MM.1S (cell line): Measurements from ENCODE around the gene NUFIP2.
"Not testable (repeated sequence)": the region's sequence is repeated elsewhere in the genome, so short reads cannot be mapped to it uniquely, and the experiment has no call there.

Source experiments
- DNase-seq: peaks from one replicate; pipeline ENCODE4 v3.0.0-alpha.2; 2015
- H2AFZ ChIP-seq: fragments of 300-600 bp; sonication (generic); 2 replicates; pipeline ENCODE4 v1.6.0; 2016; ENCODE audit warnings: antibody characterized with exemption, low read length
- H3F3A ChIP-seq: fragments of 300-600 bp; sonication (generic); 2 replicates; pipeline ENCODE4 v1.6.1; 2016; ENCODE audit warnings: mild to moderate bottlenecking, antibody characterized with exemption, low read length, moderate library complexity, mixed read lengths; ENCODE audit not compliant: insufficient read depth
- H3K27ac ChIP-seq: fragments of 300-600 bp; sonication (generic); 2 replicates; pipeline ENCODE4 v1.5.1; 2016; ENCODE audit warnings: mild to moderate bottlenecking, low read length
- H3K27me3 ChIP-seq: fragments of 300-600 bp; sonication (generic); replicated peaks from 2 replicates; pipeline ENCODE4 v1.6.0; 2016; ENCODE audit warnings: low read length; ENCODE audit not compliant: insufficient read depth
- H3K36me3 ChIP-seq: fragments of 300-600 bp; sonication (generic); replicated peaks from 2 replicates; pipeline ENCODE4 v1.6.1; 2016; ENCODE audit warnings: mild to moderate bottlenecking, low read length, mixed read lengths; ENCODE audit not compliant: insufficient read depth
- H3K4me1 ChIP-seq: fragments of 300-600 bp; sonication (generic); 2 replicates; pipeline ENCODE4 v1.6.1; 2016; ENCODE audit warnings: low read length, mixed read lengths
- H3K4me2 ChIP-seq: fragments of 300-600 bp; sonication (generic); 2 replicates; pipeline ENCODE4 v1.6.0; 2016; ENCODE audit warnings: low read depth, low read length
- H3K4me3 ChIP-seq: fragments of 300-600 bp; sonication (generic); 2 replicates; pipeline ENCODE4 v1.5.1; 2016; ENCODE audit warnings: low read length, mixed read lengths
- H3K79me2 ChIP-seq: fragments of 300-600 bp; sonication (generic); 2 replicates; pipeline ENCODE4 v1.6.1; 2016; ENCODE audit warnings: mixed run types, low read length, mixed read lengths
- H3K9ac ChIP-seq: fragments of 300-600 bp; sonication (generic); 2 replicates; pipeline ENCODE4 v1.6.1; 2016; ENCODE audit warnings: low read length, mixed read lengths
- H3K9me2 ChIP-seq: fragments of 300-600 bp; sonication (generic); replicated peaks from 2 replicates; pipeline ENCODE4 v1.6.1; 2016; ENCODE audit warnings: mild to moderate bottlenecking, low read length, mixed read lengths; ENCODE audit not compliant: insufficient read depth
- H3K9me3 ChIP-seq: fragments of 300-600 bp; sonication (generic); replicated peaks from 2 replicates; pipeline ENCODE4 v1.6.1; 2016; ENCODE audit warnings: mild to moderate bottlenecking, low read length, mixed read lengths; ENCODE audit not compliant: insufficient read depth
- H4K20me1 ChIP-seq: fragments of 300-600 bp; sonication (generic); 2 replicates; pipeline ENCODE4 v1.6.1; 2016; ENCODE audit warnings: mild to moderate bottlenecking, low read length, moderate library complexity, mixed read lengths; ENCODE audit not compliant: insufficient read depth
- EZH2 ChIP-seq: fragments of 300-600 bp; sonication (generic); optimal IDR thresholded peaks from 2 replicates; pipeline ENCODE3; 2017; ENCODE audit warnings: low read depth, mild to moderate bottlenecking, antibody characterized with exemption, low read length, mixed read lengths
- EZH2phosphoT487 ChIP-seq: fragments of 300-600 bp; sonication (generic); IDR thresholded peaks from 2 replicates; pipeline ENCODE4 v1.6.1; 2018; ENCODE audit warnings: antibody characterized with exemption, low read length
- TF ChIP-seq, protein P1 (sequence below): fragments of 300-600 bp; sonication (generic); IDR thresholded peaks from 2 replicates; pipeline ENCODE4 v1.5.1; 2016; ENCODE audit warnings: antibody characterized with exemption, low read length, mixed read lengths

NUFIP2 gene

DNA sequence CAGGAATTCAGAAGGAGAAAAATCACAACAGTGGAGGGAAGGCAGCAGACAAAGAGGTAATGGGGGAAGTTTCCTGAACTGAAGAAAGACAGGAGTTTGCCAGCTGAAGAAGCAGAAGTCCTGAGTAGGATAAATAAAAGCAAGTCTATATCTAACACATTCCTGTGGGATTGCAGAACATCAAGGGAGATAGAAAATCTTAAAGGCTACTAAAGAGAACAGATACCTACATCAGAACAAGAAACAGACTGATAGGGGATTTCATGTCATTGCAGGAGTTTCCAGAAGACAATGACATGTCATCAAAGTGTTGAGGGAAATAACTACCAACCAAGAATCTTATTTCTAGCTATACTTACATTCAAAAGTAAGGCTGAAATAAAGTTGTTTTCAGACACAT is 68.6 kb downstream of the NUFIP2 start:
- Histone ChIP-seq H3K9me3 (no peaks in the 10 kb centered on the region), H3K9ac (no peak overlapping the region), H3K27me3 (no peaks in the 10 kb centered on the region), H3K36me3 (no peaks in the 10 kb centered on the region), H3K4me3 (no peak overlapping the region), H3K27ac (no peak overlapping the region), H3K4me1 (no peaks in the 10 kb centered on the region), H3K4me2 (no peak overlapping the region), H3F3A (no peaks in the 10 kb centered on the region), H2AFZ (no peak overlapping the region), H4K20me1 (no peaks in the 10 kb centered on the region), H3K9me2 (no peaks in the 10 kb centered on the region), H3K79me2 (no peaks in the 10 kb centered on the region)
- TF ChIP-seq, protein P1, sequence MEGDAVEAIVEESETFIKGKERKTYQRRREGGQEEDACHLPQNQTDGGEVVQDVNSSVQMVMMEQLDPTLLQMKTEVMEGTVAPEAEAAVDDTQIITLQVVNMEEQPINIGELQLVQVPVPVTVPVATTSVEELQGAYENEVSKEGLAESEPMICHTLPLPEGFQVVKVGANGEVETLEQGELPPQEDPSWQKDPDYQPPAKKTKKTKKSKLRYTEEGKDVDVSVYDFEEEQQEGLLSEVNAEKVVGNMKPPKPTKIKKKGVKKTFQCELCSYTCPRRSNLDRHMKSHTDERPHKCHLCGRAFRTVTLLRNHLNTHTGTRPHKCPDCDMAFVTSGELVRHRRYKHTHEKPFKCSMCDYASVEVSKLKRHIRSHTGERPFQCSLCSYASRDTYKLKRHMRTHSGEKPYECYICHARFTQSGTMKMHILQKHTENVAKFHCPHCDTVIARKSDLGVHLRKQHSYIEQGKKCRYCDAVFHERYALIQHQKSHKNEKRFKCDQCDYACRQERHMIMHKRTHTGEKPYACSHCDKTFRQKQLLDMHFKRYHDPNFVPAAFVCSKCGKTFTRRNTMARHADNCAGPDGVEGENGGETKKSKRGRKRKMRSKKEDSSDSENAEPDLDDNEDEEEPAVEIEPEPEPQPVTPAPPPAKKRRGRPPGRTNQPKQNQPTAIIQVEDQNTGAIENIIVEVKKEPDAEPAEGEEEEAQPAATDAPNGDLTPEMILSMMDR: no peak
- no peak for TF ChIP-seq EZH2phosphoT487
- DNase-seq: no peak

DNA sequence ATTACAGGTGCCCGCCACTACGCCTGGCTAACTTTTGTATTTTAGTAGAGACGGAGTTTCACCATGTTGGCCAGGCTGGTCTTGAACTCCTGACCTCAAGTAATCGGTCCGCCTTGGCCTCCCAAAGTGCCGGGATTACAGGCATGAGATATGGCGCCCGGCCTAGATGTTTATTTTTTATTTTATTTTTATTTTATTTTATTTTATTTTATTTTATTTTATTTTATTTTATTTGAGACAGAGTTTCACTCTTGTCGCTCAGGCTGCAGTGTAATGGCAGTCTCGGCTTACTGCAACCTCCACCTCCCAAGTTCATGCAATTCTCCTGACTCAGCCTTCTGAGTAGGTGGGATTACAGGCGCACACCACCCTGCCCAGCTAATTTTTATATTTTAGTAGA is 72.6 kb downstream of the NUFIP2 start:
- not testable (repeated sequence) for H3K79me2 ChIP-seq, H3F3A ChIP-seq, H3K4me2 ChIP-seq, H3K9me3 ChIP-seq, H3K9me2 ChIP-seq, H2AFZ ChIP-seq, H3K9ac ChIP-seq, DNase-seq, H3K36me3 ChIP-seq, H3K27ac ChIP-seq, H4K20me1 ChIP-seq, H3K4me1 ChIP-seq, H3K4me3 ChIP-seq, H3K27me3 ChIP-seq

DNA sequence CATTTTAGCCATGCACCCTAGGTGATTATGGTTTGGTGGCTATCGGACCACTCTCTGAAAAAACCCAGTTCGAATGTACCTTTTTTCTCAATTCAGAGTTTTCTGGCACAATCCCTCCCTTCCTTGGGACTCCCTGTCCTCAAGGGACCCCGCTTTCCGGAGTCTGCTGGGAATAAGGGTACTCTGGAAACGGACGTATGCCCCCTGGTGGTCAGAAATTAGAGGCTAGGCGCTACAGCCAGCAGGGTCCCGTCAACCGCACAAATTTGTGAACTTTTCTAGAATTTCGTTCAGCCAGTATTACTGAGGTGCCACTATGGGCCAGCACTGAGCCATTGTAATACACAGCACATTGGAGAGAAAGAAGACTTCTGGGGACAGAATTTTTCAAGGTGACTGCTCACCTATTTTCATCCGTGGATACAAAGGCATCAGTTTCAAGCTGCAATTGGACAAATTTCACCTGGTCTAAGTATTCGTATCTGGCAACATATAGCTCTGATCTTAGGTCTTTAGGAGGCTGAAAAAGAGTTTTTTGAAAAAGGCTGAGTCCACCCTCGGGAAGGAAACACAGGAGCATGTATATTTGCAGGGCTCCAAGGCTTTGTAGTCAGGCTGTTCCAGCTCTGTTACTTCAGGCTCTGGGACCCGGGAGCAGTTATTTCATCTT is 74.4 kb downstream of the NUFIP2 start:
- H3K4me3 ChIP-seq: 0 out of 2 replicates have a peak overlapping the region, but pooled peaks have one; percentile 3

DNA sequence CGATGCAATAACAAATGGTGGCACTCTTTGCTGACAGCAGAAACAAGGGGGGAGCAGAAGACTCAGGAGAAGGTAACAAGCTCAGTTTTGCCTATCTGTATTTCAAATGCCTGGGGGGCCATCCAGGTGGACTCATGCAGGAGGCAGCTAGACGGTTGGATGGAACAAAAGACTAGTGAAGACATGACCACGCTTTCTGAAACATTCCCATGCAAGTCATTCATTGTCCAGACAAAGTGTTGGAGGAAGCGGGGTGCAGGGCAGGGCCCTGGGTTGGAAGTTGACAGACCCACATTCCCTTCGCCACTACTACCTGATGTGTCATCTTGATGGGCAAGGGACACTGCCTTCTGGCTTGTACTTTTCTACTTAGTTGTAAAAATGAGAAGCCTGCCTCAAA is 77.1 kb downstream of the NUFIP2 start:
- H3K4me2 ChIP-seq: no peak overlapping the region
- H4K20me1 ChIP-seq: no peaks in the 10 kb centered on the region
- H2AFZ ChIP-seq: no peak overlapping the region
- H3K4me1 ChIP-seq: no peaks in the 10 kb centered on the region
- H3K9ac ChIP-seq: no peak overlapping the region
- H3F3A ChIP-seq: no peaks in the 10 kb centered on the region
- H3K79me2 ChIP-seq: no peaks in the 10 kb centered on the region
- no peak for DNase-seq
- H3K27me3 ChIP-seq: no peaks in the 10 kb centered on the region
- H3K27ac ChIP-seq: no peak overlapping the region
- H3K36me3 ChIP-seq: no peaks in the 10 kb centered on the region
- H3K4me3 ChIP-seq: no peak overlapping the region
- no peak for TF ChIP-seq EZH2phosphoT487
- TF ChIP-seq, protein P1: no peak
- no peak for TF ChIP-seq EZH2
- H3K9me2 ChIP-seq: no peaks in the 10 kb centered on the region
- H3K9me3 ChIP-seq: no peaks in the 10 kb centered on the region

More for the DNA sequence above, 74.4 kb downstream of the NUFIP2 start:
- Histone ChIP-seq H3K27me3 (no peaks in the 10 kb centered on the region), H3K36me3 (no peaks in the 10 kb centered on the region), H3K9ac (no peak overlapping the region), H3K9me3 (no peaks in the 10 kb centered on the region), H3K79me2 (no peaks in the 10 kb centered on the region), H3K27ac (no peak overlapping the region), H3K9me2 (no peaks in the 10 kb centered on the region), H4K20me1 (no peaks in the 10 kb centered on the region), H3K4me2 (peak overlapping the region; percentile 42; the same call in 1 of the 2 replicates), H3F3A (no peaks in the 10 kb centered on the region), H3K4me1 (no peaks in the 10 kb centered on the region), H2AFZ (peak overlapping the region; percentile 21; the same call in 1 of the 2 replicates)
- peak; percentile 88 for DNase-seq
- TF ChIP-seq, protein P1: peak; percentile 99
- TF ChIP-seq EZH2: no peak
